HG02943 (cell line): ENCODE results near the gene CALM1.

Experiments
- ATAC-seq: cut with Tn5 transposase; IDR thresholded peaks from one replicate; pipeline ENCODE4 v1.9.1; 2021; ENCODE audit warnings: mild to moderate bottlenecking, low read depth, moderate library complexity; ENCODE audit not compliant: unreplicated experiment

The CALM1 gene

DNA sequence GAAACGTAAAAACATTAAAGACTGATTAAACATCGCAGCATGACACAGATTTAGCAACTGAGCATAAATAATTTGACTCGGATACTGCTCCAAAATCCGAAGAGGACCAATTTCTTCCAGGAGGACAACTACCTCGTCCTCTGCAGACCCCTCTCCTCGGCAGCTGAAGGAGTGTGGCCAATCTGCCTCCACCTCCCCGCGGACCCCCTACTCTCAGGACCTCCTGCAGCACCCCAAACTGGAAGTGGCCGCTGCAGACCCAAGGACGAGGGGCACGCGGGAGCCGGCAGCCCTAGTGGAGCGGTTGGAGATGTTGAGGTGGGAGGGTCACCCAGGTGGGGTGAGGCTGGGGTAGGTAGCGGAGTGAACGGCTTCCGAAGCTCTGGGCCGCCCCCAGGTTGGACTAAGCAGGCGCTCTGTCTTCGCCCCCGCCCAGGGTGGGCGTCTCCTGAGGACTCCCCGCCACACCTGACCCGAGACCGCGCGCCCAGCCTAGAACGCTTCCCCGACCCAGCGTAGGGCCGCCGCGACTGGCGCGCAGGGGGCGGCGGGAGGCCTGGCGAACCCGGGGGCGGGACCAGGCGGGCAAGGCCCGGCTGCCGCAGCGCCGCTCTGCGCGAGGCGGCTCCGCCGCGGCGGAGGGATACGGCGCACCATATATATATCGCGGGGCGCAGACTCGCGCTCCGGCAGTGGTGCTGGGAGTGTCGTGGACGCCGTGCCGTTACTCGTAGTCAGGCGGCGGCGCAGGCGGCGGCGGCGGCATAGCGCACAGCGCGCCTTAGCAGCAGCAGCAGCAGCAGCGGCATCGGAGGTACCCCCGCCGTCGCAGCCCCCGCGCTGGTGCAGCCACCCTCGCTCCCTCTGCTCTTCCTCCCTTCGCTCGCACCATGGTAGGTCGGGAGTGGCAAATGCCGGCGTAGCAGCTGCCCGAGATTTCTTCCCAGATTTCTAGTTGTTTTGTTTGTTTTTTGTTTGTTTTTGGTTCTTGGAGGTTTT lies at the start of gene CALM1:
Gene CALM1, plus strand, starts transcription at position 689 of the 999 bp plus-strand sequence. Its CDS starts 202 bp downstream, at position 891.
- ATAC-seq: peak; percentile 66

DNA sequence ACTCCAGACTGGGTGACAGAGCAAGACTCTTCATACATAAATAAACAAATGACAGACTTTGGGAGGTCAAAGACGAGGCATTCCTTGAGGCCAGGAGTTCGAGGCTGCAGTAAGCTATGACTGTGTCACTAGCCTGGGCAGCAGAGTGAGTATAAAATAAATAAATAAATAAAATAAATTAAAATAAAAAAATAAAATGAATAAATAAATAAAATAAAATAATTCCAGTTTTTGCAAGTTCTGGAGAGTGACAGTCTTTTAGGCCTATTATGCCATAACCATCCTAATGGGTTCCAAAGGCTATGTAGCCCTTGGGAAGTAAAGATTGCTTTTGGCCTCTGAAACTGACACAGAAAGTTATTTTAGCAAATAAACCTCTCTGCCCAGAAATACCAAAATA lies 48.6 kb upstream of the CALM1 start:
- no peak for ATAC-seq

DNA sequence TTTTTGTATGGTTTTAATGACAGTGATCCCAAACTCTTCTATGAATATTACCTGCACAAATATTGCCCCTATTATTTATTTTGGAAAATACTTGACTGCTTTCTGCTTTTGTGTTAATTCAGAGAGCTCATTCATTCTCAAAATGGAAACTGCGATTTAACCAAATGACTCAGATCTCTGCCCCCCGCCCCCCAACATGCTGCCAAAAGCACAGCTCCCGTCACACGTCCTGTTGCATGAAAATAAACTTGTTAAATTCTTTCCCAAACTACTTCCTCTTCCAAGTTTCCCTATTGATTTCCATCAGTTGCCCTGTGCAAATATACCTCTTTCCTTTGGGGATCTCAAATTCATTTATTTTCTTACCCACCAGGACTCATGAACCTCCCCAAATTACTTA lies 47.1 kb upstream of the CALM1 start:
- no peak for ATAC-seq

GRCh38 chr14:90354551-90355298 lies 42.1 kb upstream of the CALM1 start:
- no peak for ATAC-seq

DNA sequence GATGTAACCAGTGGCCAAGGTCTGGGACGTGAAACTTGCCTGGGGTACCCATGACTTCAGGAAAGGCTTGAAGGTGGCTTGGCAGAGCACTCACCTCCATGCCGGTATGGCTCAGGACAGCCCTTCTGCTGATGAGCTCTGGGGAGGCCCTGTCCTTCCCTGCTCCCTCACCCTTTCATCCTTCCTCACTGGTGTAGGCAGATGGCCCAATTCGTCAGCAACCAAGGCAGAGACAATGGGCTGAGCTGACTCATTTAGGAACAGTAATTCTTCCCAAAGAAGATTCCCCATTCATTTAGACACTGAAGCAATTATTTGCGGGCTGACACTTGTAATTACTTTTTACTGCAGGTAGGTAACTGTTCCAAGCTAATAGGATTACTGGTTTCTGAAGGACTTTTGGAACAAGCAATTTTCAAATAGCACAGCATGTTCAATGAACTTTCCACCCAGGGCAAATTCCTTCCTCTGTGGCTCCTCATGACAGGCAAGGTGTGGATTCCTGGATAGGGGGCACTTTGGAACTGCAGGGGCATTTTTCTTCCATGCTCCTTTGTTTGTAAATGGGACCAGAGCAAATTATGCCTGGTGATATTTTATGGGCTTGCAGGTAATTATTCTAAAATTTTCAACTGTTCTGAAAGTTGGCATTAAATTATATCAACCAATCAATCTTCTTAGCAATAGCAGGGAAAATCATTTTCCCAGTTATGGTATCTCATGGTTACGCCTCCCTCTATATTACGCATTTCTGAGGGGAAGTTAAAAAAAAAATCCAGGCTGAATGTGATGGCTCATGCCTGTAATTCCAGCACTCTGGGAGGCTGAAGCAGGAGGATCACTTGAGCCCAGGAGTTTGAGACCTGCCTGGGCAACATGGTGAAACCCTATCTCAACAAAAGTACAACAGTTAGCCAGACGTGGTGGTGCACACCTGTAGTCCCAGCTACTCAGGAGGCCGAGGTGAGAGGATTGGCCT lies 41.0 kb upstream of the CALM1 start:
- no peak for ATAC-seq

- no peak for ATAC-seq
These were observed 39.9 kb upstream of the CALM1 start for GRCh38 chr14:90356925-90357324.

DNA sequence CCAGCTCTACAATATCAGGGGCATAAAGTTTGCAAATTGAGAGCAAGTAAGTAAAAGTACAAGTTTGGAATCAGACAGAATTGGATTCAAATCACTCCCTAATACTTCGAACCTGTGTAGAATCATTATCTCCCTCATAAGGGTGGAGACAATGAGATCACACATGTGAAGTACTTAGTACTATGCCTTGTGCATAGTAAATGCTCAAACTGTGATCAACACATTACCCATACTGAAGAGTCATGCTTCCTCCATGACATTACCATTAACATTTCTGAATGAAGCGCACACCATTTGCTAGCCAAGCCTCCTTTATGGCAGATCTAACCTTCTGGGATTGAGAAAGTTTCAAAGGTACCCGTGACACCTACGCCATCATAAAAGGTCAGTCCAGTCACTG lies 38.5 kb upstream of the CALM1 start:
- ATAC-seq: no peak

- ATAC-seq: no peak
These were observed 34.8 kb upstream of the CALM1 start for GRCh38 chr14:90361865-90362557.

GRCh38 chr14:90362558-90362896 lies 34.3 kb upstream of the CALM1 start:
- no peak for ATAC-seq

- no peak for ATAC-seq
These were observed 27.7 kb upstream of the CALM1 start for GRCh38 chr14:90368946-90369721.

DNA sequence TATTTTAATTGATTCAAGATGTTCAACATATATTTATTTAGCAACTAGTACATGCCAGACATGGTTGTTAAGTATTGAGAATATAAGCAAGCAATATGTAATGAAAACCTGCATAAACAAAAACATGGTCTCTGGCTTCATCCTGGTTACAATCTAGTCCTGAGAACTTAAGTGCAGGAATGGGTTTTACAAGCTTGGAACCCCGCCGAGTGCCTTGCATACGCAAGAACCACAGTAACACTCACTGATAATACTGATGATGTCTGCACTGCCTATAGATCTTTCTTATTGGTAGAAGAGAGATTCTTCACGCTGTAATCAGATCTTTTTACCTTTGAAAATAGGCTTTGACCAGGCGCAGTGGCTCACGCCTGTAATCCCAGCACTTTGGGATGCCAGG lies 22.9 kb upstream of the CALM1 start:
- no peak for ATAC-seq

DNA sequence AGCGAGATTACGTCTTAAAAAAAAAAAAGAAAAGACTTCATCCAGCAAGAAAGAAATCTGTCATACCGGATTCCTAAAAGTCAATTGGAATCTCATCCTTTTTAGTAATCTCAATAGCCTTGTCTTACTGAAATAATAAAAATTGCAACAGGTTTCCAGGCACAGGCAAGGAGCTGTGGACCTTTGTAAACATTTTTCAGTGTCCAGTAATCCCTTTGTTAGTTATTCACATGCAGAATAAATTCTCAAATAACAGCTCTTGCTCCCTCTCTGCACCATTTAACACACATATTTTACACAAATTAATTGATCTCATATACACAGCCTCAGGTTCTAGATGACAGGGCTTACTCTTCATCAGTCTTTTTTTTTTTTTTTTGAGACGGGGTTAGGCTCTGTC lies 22.0 kb upstream of the CALM1 start:
- no peak for ATAC-seq

- ATAC-seq: no peak
These were observed 20.9 kb upstream of the CALM1 start for GRCh38 chr14:90375934-90376333.

DNA sequence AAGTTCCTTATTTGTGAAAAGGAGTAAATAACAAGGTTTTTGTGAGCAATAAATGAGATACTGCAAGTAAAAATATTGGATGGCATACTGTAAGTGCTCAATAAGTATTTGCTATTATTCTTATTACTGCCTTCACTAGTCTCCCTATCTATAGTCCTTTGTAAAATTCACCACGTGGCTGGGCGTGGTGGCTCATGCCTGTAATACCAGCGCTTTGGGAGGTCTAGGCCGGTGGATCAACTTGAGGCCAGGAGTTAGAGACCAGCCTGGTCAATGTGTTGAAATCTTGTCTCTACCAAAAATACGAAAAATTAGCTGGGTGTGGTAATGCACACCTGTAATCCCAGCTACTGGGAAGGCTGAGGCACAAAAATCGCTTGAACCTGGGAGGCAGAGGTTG lies 18.6 kb upstream of the CALM1 start:
- ATAC-seq: no peak

- ATAC-seq: no peak
These were observed 17.7 kb upstream of the CALM1 start for GRCh38 chr14:90379106-90379505.

- ATAC-seq: no peak
These were observed 15.6 kb upstream of the CALM1 start for GRCh38 chr14:90381011-90381786.

DNA sequence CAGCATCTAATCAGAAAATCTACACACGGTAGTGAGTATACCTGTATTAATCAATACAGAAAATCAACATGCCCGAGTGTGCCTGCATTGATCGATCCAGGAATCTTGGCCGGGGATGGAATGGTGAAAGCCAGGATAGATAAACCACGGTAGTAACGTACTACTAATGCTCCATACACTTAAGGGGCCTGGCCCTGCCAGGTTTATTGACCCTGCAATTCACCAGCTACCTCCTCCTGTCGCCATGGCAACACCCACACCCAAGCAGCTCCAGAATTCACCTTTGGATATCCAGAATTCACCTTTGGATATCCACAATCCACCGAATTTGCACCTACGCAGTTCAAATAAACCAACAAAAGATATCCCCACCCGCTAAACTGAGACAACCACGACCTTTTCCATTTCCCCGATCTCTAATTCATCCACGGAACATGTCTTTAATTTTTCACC lies 14.8 kb upstream of the CALM1 start:
- ATAC-seq: no peak

DNA sequence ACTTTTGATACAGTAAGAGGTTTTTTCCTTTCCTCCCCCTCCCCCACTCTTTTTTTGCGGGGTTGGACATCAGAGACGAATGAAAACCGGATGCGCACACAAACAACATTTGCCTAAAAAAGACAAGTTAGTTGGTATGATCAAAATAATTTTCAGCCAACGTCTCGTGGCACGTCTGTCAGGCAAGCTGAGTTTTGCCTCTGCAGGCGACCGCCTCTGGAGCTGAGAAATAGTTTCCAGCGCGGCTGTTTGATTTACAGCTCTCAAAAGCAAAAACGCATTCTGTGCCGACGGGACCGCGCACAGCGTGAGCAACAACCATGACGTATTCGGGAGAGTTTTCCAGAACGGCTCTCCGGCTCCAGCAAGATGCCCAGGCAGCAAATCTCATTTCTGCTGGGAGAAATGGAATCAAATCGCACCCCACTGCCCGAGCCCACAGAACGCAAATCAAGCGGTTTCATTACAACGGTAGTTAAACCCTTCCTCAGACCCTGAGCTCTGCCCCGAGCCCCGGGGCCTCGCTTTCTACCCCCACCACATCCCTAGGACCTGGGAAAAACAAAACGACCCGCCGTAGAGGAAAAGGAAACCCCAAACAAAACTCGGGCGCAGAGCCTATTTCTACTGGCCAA lies 14.2 kb upstream of the CALM1 start:
- peak; percentile 25 for ATAC-seq
